UCSD-AML1 (cell line): Measurements from ENCODE around the gene ARSJ.
"Not testable (repeated sequence)": the region's sequence is repeated elsewhere in the genome, so short reads cannot be mapped to it uniquely, and the experiment has no call there.

ENCODE experiments used
- DNase-seq: peaks from one replicate; lab custom pipeline; 2025; ENCODE audit not compliant: unreplicated experiment; lab: John Stamatoyannopoulos, UW

ARSJ gene

GRCh38 chr4:113958766-113959538 lies 20.5 kb downstream of the ARSJ start:
- DNase-seq = no peak

- no peak for DNase-seq
These were observed 21.5 kb downstream of the ARSJ start for GRCh38 chr4:113957956-113958355.

GRCh38 chr4:113955948-113956347 lies 23.5 kb downstream of the ARSJ start:
- no peak for DNase-seq

DNA sequence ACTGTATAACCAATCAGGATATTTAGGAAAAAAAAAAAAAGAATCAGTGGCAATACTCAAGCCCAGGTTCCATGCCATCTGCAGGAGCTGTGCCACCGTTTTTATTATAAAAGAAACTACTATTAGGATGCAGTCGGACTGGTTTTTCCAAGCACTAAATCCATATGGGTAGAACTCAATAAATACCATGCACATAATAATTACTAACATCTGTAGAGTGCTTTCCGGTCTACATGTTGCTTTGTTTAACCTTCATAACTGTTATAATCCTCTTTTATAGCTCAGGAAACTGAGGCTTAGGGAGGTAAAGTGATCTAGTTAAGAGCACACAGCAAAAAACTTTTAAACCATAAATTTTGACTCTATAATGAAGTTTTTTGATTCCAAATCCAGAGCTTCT lies 24.0 kb downstream of the ARSJ start:
- no peak for DNase-seq

- DNase-seq = no peak
These were observed 25.6 kb downstream of the ARSJ start for GRCh38 chr4:113953888-113954287.

- DNase-seq = no peak
These were observed 26.9 kb downstream of the ARSJ start for GRCh38 chr4:113952452-113953029.

- no peak for DNase-seq
These were observed 28.2 kb downstream of the ARSJ start for GRCh38 chr4:113951263-113951662.

- no peak for DNase-seq
These were observed 29.2 kb downstream of the ARSJ start for GRCh38 chr4:113950207-113950606.

GRCh38 chr4:113947484-113947883 lies 32.0 kb downstream of the ARSJ start:
- no peak for DNase-seq

DNA sequence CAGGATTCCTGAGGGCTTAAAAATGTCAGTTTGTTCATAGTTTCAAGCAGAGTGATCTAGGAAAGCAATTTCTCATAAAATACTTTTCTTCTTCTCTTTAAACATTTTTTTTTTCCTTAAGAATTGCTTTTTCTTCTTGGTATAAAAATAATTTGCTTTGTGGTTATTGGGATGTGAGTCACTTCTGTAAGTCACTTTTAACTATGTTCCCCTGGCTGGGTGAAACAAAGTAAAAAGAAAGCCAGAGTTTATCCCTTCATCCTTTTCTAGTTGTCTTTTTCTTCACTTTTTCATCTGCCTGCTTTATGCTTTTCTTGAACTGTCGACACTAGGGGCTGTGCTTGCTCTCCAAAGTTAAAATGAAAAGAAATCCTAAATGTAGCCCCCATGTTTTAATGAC lies 33.5 kb downstream of the ARSJ start:
- no peak for DNase-seq

DNA sequence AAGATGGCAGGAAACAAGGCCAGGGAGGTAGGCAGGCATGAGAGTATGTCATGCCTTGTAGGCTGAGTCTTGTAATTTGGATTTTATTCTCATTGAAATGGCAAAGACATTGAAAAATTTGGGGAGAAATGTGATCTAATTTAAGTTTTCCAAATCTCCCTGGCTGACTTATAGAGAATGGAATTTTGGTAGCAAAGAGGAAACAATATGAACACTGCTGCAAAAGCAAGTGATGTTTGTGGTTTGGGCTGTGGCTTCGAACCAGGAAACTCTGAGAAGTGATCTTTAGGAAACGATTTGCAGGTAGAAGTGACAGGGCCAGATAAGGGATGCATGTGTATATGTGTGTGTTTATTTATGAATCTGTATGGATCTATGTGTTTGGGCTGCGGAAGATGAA lies 35.6 kb downstream of the ARSJ start:
- DNase-seq = no peak

DNA sequence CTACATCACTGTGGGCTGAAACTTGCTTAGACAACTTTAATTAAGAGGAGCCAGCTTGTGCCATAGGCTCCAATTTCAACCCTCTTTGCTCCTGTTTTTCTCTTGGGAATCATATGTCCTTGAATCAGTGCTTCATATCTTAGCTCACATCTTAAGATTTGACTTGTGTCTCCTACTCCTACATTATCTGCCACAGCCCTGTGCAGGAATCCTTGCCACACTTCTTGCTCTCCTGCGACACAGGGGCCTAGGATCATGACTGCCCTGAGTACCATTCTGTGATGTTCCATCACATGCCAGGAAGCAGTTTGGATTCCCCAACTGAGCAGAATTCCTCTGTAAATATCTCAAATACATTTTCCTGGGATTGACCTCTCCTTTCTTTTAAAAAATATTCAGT lies 36.4 kb downstream of the ARSJ start:
- no peak for DNase-seq

- DNase-seq = no peak
These were observed 37.6 kb downstream of the ARSJ start for GRCh38 chr4:113941836-113942235.

- DNase-seq = not testable (repeated sequence)
These were observed 39.3 kb downstream of the ARSJ start for GRCh38 chr4:113940103-113940502.

- DNase-seq = no peak
These were observed 44.3 kb downstream of the ARSJ start for GRCh38 chr4:113935190-113935589.

DNA sequence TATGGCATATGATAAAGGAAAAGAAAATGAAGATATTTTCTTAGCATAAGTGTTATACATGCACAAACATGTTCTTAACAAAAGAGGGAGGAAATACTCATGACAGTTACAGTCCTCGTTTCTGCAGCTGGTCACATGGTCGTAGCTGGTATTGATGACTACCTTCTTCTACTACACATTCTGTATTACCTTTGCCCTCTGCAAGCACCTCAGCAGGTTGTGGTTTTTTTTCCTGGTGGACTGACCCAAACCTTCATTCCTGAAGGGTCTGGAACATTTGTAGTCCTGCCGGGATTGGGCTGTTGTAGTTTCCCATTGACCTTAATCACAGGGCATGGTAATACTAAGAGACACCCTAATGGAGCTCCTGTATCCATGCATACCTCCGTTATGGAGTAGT lies 54.7 kb downstream of the ARSJ start:
- DNase-seq = not testable (repeated sequence)

- DNase-seq = no peak
These were observed 58.2 kb downstream of the ARSJ start for GRCh38 chr4:113921089-113921794.

GRCh38 chr4:113919611-113920010 lies 59.8 kb downstream of the ARSJ start:
- DNase-seq = no peak

DNA sequence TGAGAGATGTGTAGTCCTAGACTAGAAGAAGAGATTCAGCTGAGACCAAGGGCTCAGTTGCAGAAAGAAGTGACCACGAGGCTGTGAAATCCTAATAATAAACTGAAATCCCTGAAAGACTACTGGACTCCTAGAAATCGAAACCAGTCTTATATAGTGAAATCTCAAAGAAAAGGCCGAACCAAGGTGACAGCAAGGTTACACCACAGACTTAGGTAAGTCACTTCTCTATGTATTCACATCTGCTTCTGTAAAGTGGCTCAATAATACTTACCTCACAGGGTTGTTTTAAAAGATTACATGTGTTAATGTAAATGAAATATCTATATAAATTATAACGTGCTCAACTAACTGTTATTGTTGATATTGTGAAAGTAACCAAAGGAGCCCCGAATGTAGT lies 60.3 kb downstream of the ARSJ start:
- no peak for DNase-seq

GRCh38 chr4:113908829-113909228 lies 70.6 kb downstream of the ARSJ start:
- no peak for DNase-seq

DNA sequence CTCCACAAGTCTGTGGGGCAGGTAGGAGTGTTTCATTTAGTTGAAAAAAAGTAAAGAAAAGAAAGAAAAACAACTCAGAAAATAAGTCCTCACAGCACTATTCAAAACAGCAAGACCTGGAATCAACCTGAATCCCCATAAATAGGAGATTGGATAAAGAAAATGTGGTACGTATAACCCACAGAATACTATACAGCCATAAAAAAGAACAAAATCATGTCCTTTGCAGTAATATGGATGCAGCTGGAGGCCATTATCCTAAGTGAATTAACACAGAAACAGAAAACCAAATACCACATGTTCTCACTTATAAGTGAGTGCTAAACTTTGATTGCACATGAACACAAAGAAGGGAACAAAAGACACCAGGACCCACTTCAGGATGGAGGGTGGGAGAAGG lies 71.9 kb downstream of the ARSJ start:
- DNase-seq = no peak

DNA sequence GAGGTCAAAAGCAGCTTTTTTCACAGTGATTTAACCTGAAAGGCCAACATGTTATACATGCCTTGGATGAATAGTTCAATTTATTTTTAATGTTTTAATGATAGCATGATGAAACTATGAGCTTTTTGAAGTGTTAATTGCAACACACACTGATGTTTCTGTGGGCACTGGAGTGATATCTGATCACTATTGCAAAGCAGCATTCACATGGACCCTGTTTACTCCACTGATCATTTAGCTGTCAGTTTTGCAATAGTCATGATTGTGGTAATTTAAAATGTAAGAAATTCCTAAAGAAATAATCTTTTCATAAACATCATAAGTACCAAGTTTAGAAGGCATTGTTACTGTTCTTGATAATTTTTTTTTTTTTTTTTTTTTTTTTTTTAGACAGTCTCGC lies 74.1 kb downstream of the ARSJ start:
- no peak for DNase-seq
